ENCODE data around the gene COL19A1.

The COL19A1 gene

GRCh38 chr6:69861986-69862385, 4.4 kb upstream of the COL19A1 start:
- Histone ChIP-seq H3K27ac (ENCODE audit: poor library complexity, severe bottlenecking) (no peak overlapping the region), H3K27me3 (ENCODE audit: insufficient read depth, poor library complexity, severe bottlenecking) (peaks cover 58% of the 10 kb centered on the region), H3K4me3 (ENCODE audit: severe bottlenecking) (no peak overlapping the region), H3K9me3 (ENCODE audit: severe bottlenecking) (peaks cover 2% of the 10 kb centered on the region), H3K36me3 (ENCODE audit: low read depth) (no peaks in the 10 kb centered on the region), H3K4me1 (ENCODE audit: insufficient read depth, poor library complexity, severe bottlenecking) (no peaks in the 10 kb centered on the region)
- DNase-seq (ENCODE audit: low spot score) (no peak), ATAC-seq (ENCODE audit: low read depth) (no peak)
- no peak for TF ChIP-seq CTCF (IDR thresholded peaks at IDR 0.05; ENCODE audit: poor library complexity, severe bottlenecking)

DNA sequence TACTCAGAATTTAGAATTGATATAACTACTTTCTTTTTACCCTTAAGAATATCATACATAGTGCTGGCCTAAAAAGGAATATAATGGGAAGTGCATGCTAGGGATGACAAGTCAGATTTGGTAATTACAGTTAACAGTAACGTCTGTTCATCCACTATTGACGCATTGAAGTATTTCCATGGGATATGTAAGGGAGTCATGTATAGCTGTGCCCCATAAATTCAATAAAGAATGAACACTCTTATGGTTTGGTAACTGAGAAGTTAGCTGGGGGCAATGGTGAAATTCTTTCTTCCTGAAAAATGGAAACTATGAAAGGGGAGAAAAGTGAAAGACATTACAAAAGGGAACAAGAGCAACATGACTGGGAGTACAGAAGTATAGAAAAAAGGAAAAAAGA, 2.6 kb upstream of the COL19A1 start:
- no peaks in the 10 kb centered on the region for H3K4me1 ChIP-seq (ENCODE audit: insufficient read depth, poor library complexity, severe bottlenecking)
- no peaks in the 10 kb centered on the region for H3K36me3 ChIP-seq (ENCODE audit: low read depth)
- no peak for TF ChIP-seq CTCF (IDR thresholded peaks at IDR 0.05; ENCODE audit: poor library complexity, severe bottlenecking)
- H3K27me3 ChIP-seq (ENCODE audit: insufficient read depth, poor library complexity, severe bottlenecking), result peaks cover 71% of the 10 kb centered on the region
- no peak overlapping the region for H3K27ac ChIP-seq (ENCODE audit: poor library complexity, severe bottlenecking)
- ATAC-seq (ENCODE audit: low read depth) (no peak), DNase-seq (ENCODE audit: low spot score) (no peak)
- H3K4me3 ChIP-seq (ENCODE audit: severe bottlenecking), result no peak overlapping the region
- peaks cover 2% of the 10 kb centered on the region for H3K9me3 ChIP-seq (ENCODE audit: severe bottlenecking)

GRCh38 chr6:69865126-69865525, 1.2 kb upstream of the COL19A1 start:
- H3K4me1 ChIP-seq (ENCODE audit: insufficient read depth, poor library complexity, severe bottlenecking), result no peaks in the 10 kb centered on the region
- DNase-seq (ENCODE audit: low spot score), result no peak
- ATAC-seq (ENCODE audit: low read depth), result no peak
- H3K4me3 ChIP-seq (ENCODE audit: severe bottlenecking), result no peak overlapping the region
- H3K9me3 ChIP-seq (ENCODE audit: severe bottlenecking), result peaks cover 2% of the 10 kb centered on the region
- no peaks in the 10 kb centered on the region for H3K36me3 ChIP-seq (ENCODE audit: low read depth)
- H3K27me3 ChIP-seq (ENCODE audit: insufficient read depth, poor library complexity, severe bottlenecking), result peaks cover 85% of the 10 kb centered on the region
- no peak overlapping the region for H3K27ac ChIP-seq (ENCODE audit: poor library complexity, severe bottlenecking)
- TF ChIP-seq CTCF (IDR thresholded peaks at IDR 0.05; ENCODE audit: poor library complexity, severe bottlenecking), result no peak

DNA sequence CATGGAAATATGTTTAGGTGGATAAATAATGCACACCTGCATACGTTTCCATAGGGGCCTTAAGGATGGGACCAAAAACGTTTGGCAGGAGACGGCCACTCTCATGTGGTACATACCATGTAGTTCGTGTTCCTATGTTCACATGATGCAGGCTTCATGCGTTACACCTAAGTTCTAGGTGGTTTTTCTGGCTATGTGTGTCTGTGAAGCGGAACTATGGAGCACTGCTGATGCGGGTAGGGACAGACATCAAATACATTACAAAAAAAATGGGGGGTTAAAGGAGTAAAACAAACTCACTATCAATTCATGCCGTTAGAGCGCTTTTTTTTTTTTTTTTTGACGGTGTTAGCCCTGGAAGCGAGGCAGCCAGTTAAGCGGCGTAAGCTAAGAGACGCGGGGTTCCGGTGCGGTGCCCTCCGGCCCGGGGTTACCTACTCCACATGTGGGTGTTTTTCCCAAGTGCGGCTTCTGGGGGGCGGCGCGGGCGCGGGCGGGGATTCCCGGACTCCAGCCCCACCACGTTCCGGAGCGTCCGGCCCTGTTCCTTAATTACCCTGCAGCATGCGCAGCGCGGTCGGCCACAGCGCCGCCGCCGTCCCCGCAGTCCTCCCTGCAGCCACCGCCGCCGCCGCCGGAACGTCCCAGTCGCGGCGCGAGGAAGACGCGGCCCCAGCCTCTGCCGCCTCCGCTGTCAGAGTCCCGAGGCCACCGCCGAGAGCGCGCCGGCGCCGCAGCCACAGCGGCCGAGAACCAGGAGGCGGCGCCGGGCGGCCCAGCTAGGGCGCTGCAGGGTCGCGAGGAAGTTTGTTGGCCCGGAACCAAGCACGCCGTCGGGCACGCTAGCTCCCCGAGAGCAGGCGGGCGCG, 648 bp downstream of the COL19A1 start:
- Histone ChIP-seq H3K27me3 (ENCODE audit: insufficient read depth, poor library complexity, severe bottlenecking) (peaks cover 88% of the 10 kb centered on the region), H3K4me3 (ENCODE audit: severe bottlenecking) (peak overlapping the region; percentile 22), H3K27ac (ENCODE audit: poor library complexity, severe bottlenecking) (no peak overlapping the region), H3K4me1 (ENCODE audit: insufficient read depth, poor library complexity, severe bottlenecking) (no peaks in the 10 kb centered on the region), H3K36me3 (ENCODE audit: low read depth) (no peaks in the 10 kb centered on the region), H3K9me3 (ENCODE audit: severe bottlenecking) (peaks cover 2% of the 10 kb centered on the region)
- no peak for DNase-seq (ENCODE audit: low spot score)
- TF ChIP-seq CTCF (IDR thresholded peaks at IDR 0.05; ENCODE audit: poor library complexity, severe bottlenecking), result peak; percentile 21
- ATAC-seq (ENCODE audit: low read depth), result peak; percentile 77

- no peak overlapping the region for H3K27ac ChIP-seq (ENCODE audit: poor library complexity, severe bottlenecking)
- H3K36me3 ChIP-seq (ENCODE audit: low read depth), result no peaks in the 10 kb centered on the region
- peaks cover 84% of the 10 kb centered on the region for H3K27me3 ChIP-seq (ENCODE audit: insufficient read depth, poor library complexity, severe bottlenecking)
- H3K9me3 ChIP-seq (ENCODE audit: severe bottlenecking), result peaks cover 2% of the 10 kb centered on the region
- H3K4me1 ChIP-seq (ENCODE audit: insufficient read depth, poor library complexity, severe bottlenecking), result no peaks in the 10 kb centered on the region
- H3K4me3 ChIP-seq (ENCODE audit: severe bottlenecking), result peak overlapping the region; percentile 22
- TF ChIP-seq CTCF (IDR thresholded peaks at IDR 0.05; ENCODE audit: poor library complexity, severe bottlenecking), result peak; percentile 1
- ATAC-seq (ENCODE audit: low read depth), result 0 out of 3 replicates have a peak, but pooled peaks have one; percentile 10
- no peak for DNase-seq (ENCODE audit: low spot score)
Observed at GRCh38 chr6:69867639-69867976, 1.3 kb downstream of the COL19A1 start.

Measured in RWPE2 (cell line).